Fibroblast of skin of left quadriceps (primary cell): ENCODE data around the gene SHB.

ENCODE experiments used
- DNase-seq, 2 experiments: peaks; one replicate each; pipeline ENCODE4 v3.0.0-alpha.2; 2013; ENCODE audit warnings: low read depth in 2 of 2

The SHB gene

GRCh38 chr9:38008168-38009034, 60.6 kb downstream of the SHB start:
- DNase-seq, result no peak

- no peak for DNase-seq
Measured at GRCh38 chr9:38007016-38007415, 62.0 kb downstream of the SHB start.

GRCh38 chr9:38006163-38006562, 62.9 kb downstream of the SHB start:
- no peak for DNase-seq

- DNase-seq, result no peak
Measured at GRCh38 chr9:38004809-38005560, 64.0 kb downstream of the SHB start.

GRCh38 chr9:38003946-38004808, 64.8 kb downstream of the SHB start:
- DNase-seq, result no peak

- no peak for DNase-seq
Measured at GRCh38 chr9:38003230-38003629, 65.8 kb downstream of the SHB start.

GRCh38 chr9:38001430-38001829, 67.6 kb downstream of the SHB start:
- no peak for DNase-seq

GRCh38 chr9:38000735-38001134, 68.3 kb downstream of the SHB start:
- no peak for DNase-seq

GRCh38 chr9:38000332-38000731, 68.7 kb downstream of the SHB start:
- DNase-seq, result no peak

- DNase-seq, result no peak
Measured at GRCh38 chr9:37999588-38000189, 69.3 kb downstream of the SHB start.

GRCh38 chr9:37998881-37999587, 70.0 kb downstream of the SHB start:
- DNase-seq, result no peak

- no peak for DNase-seq
Measured at GRCh38 chr9:37997636-37998374, 71.2 kb downstream of the SHB start.

GRCh38 chr9:37996819-37997217, 72.2 kb downstream of the SHB start:
- DNase-seq, result no peak

- no peak for DNase-seq
Measured at GRCh38 chr9:37995961-37996818, 72.8 kb downstream of the SHB start.

- DNase-seq, result no peak
Measured at GRCh38 chr9:37995348-37995737, 73.7 kb downstream of the SHB start.

GRCh38 chr9:37994639-37995347, 74.2 kb downstream of the SHB start:
- DNase-seq, result peak; percentile 60 to 66

GRCh38 chr9:37992924-37993349, 76.1 kb downstream of the SHB start:
- no peak for DNase-seq

- no peak for DNase-seq
Measured at GRCh38 chr9:37990404-37991015, 78.5 kb downstream of the SHB start.
